Activated T-helper 1 cell treated with Interleukin-2 at 50 U/mL for 16 hours (primary cell): Measurements from ENCODE around the gene MYBPC2.
"Not testable (repeated sequence)": the region's sequence is repeated elsewhere in the genome, so short reads cannot be mapped to it uniquely, and the experiment has no call there.

Experiments used
- DNase-seq: peaks from one replicate; pipeline ENCODE4 v3.0.0-alpha.2; 2020; ENCODE audit warnings: low read depth

MYBPC2 gene

DNA sequence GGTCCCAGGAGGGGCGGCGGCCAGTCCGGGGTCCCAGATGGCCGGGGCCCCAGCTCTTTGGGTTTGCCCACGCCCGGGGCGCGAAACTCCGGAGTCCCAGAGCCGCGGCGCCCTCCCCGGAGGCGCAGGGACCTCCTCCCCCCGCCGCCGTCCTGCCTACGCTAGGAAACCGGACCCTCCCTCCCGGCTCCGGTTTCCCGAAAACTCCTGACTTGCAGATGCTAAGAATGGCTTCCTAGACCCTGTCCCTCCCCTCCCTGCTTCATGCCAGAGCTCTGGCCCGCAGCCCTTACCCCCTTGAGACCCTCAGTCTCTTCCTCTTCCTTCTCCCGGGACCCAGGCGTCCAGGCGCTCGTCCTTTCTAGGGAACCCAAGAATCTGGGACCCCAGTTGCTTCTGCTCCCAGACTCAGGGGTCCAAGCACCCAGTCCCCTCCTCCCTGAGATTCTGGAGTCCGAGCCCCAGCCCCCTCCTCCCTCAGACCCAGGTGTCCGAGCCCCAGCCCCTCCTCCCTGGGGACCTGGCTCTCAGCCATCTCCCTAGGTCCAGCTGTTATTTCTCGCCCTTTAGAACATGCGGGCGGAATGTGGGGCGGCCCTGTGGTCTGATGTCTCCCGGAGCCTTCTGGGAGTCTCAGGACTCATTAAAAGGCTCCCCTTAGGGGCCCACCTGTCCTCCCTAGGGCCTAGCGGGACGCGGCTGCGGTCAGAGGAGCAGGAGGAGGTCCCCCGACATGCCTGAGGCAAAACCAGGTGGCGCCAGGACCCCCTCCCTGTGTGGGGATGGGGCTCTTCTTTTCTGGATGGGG, at the start of gene MYBPC2:
Gene MYBPC2 (plus strand): TSS at position 672 of the 808 bp plus-strand sequence. CDS start 62 bp downstream, at position 734.
- no peak for DNase-seq

DNA sequence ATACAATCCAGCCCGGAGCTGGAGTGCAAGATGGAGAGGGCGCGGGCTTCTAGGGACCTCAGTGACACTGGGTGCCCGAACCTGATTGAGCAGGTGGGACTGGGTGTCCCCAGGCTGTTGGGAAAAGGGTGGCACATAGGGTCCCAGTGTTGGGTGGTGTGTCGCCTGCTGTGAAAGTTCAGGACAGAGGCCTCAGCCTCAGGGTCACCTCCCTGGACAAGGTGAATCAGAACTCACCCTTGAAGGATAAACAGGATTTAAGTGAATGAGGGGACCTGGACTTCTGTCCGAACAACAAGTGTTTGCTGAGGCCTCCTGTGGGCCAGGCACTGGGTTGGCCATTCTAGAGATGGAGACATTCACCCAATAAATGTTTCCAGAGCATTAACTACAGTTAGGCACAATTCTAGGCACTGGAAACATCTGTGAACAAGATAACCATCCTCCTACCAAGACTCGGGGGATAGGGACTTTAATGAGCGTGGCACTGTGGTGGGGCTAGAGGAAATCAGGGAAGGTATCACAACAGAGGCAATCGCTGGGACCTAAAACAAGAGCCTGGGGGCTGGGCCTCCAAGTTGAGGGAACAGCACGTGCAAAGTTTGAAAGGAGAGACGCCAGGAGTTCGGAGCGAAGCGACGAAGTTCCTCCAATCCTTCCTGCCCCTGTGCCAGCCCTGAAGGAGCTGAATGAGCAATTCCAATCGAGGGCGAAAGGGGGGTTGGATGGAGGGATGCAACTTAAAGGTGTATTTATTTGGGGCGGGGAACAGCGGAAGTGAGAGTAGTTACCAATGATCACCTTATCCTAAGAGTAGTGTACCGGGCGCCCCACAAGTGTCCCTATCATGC, 49.5 kb upstream of the MYBPC2 start:
- DNase-seq: no peak

DNA sequence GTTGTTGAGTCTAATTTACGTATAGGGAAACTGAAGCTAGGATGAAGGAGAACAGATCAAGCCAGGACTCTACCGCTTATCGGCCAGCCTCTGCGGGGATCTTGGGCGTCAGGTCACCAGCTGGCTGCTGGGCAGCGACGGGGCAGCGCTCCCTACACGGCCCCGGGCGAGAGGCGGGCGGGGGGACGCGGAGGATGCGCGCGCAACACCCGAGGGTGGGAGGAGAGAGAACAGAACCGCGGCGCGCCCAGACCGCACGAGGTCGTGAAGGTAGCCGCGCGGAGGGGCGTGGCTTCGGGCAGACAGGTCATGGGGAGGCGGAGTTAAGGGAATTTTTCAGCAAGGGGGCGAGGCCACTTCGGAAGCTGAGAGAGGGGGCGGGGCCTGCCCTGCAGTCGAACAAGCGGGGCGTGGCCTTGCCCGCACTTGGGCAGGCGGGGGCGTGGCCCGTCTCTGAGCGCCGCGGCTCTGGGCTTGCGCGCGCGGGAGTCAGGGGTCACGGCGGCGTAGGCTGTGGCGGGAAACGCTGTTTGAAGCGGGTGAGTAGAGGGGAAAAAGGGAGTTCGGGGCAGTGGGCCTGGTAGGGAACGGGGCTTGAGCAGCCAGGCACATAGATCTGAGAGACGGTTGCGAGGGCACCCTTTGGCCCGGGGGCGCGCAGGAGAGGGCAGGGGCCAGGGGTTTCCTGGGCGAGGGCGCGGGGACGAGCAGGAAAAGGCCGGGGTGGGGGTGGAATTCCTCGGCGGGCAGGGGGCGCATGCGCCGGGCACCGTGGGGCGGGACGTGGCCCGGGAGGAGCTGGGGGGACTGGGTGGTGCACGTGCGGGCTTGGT, 48.6 kb upstream of the MYBPC2 start, which contains the start of gene POLD1:
Gene POLD1 (plus strand): TSS at position 496 of the 833 bp plus-strand sequence. CDS start 14,505 bp downstream, outside the sequence.
- peak; percentile 98 for DNase-seq

DNA sequence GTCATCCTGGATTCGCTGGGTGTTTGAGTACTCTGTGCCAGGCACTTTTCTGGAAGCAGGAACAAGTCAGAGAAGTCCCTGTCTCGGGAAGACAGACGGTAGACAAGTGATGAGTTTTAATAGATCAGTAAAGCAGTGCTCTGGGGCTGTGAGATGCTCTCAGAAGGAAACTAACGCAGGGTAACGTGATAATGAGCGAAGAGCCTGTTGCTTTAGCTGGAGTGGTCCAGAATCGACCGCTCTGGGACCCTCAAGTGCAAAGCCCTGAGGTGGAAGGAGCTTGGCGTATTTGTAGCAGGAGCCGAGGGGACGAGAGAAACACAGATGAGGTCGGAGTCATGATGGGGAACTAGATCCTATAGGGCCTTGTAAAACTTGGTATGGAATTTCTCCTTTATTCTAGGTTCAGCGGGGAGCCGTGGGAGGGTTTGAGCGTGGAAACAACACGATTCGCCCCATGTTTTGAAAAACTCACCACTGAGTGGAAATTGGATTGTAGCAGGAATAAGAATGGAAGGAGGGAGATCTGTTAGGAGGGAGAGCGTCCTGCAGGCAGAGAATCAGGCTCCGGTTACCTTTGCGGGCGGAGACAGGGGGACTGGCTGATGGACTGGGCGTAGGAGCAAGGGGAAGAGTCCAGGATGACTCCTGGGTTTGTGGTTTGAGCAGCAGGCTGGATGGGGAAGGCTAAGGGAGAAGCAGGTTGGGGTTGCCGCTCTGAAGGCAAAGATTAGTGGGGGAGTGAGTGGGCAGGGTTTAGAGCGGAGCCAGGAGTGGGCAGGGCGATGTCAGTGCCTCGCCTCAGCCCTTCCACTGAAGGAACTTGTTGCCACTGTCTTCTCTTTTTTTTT, 47.8 kb upstream of the MYBPC2 start:
- no peak for DNase-seq

DNA sequence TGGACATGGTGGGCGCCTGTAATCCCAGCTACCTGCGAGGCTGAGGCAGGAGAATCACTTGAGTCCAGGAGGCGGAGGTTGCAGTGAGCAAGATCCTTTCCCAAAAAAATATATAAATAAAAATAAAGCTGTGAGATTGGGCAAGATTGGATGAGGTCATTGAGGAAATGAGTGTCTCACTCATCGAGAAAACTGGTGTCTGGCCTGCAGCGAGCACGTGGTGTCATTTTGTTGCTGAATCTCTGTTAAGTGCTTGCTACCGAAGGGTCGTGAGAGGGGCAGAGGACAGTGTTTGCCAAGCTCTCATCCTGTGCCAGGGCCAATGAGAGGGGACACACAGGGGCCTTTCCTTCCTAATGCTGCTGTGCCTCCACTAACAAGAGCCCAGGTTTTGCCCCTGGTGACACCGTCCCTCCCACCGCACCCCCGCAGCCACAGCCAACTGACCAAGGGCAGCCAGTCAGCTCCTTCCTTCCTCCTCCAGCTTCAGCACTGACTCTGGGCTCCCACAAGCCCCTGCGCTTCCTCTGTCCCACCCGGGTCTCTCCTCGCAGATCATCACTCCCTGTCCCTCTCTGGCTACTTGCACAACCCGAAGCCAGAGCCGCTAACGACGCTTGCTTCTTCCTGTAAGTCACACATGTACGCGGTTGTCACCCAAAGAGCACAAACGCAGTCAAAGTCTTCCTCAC, 45.4 kb upstream of the MYBPC2 start:
- DNase-seq: no peak

DNA sequence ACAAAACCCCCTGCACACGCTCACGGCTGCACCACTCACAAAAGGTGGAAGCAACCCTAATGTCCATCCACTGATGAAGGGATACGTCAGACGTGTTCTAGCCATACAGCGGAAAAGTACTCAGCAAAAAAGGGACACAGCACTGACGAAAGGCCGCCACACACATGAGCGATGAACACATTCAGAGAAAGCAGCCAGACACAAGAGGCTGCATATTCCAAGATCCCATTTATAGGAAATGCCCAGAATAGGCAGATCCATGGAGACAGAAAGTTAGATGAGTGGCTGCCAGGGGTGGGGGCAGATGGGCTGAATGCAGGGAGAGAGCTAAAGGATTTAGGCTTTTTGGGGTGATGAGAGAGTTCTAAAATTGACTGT, 44.8 kb upstream of the MYBPC2 start:
- DNase-seq: no peak

DNA sequence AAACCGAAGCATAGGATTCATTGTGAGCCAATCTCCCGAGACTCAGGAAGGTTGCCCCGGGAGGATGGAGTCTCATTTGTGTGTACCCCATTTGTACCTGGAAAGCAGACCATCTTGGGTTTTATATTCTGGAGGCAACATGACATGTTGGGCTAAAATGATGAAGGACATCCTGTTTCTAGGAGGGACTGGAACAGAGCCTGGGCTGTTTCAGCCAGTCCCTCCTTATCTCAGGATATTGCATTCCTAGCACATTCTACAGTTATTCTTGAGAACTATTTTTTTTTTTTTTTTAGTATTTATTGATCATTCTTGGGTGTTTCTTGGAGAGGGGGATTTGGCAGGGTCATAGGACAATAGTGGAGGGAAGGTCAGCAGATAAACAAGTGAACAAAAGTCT, 42.4 kb upstream of the MYBPC2 start:
- not testable (repeated sequence) for DNase-seq

DNA sequence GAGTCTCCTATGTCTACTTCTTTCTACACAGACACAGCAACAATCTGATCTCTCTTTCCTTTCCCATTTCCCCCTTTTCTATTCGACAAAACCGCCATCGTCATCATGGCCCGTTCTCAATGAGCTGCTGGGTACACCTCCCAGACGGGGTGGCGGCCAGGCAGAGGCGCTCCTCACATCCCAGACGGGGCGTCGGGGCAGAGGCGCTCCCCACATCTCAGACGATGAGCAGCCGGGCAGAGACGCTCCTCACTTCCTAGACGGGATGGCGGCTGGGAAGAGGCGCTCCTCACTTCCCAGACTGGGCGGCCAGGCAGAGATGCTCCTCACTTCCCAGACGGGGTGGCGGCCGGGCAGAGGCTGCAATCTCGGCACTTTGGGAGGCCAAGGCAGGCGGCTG, 41.7 kb upstream of the MYBPC2 start:
- DNase-seq: not testable (repeated sequence)

DNA sequence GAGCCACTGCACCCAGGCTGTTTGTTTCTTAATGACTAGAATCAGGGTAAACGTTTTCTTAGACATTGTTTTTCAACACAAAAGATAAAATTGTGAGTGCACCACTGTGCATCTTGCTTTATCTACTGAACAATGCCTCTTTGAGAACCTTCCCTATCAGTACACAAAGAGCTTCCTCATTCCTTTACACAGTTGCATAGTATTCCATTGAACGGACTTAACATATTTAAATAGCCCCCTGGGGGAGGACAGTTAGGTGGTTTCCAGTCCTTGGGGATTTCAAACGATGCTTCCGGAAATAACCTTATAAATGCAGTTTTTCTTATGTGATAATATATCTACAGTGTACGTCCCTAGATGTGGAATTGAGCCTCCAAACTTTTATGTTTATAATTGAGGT, 39.9 kb upstream of the MYBPC2 start:
- DNase-seq: no peak

DNA sequence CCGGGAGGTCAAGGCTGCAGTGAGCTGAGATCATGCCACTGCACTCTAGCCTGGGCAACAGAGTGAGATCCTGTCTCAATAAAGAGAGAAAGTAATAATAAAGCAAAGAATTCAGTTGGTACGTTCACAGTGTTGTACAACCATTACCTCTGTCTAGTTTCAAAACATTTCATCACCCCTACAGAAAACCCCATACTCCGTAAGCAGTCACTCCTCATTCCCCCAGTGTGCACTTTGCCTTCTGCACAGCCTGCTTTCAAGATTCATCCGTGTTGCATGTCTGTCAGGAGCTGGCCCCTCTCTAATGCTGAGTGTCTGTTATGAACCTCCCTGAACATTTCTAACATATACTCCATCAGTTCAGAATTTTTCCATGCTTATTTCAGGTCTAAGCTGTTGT, 39.1 kb upstream of the MYBPC2 start:
- DNase-seq: no peak

DNA sequence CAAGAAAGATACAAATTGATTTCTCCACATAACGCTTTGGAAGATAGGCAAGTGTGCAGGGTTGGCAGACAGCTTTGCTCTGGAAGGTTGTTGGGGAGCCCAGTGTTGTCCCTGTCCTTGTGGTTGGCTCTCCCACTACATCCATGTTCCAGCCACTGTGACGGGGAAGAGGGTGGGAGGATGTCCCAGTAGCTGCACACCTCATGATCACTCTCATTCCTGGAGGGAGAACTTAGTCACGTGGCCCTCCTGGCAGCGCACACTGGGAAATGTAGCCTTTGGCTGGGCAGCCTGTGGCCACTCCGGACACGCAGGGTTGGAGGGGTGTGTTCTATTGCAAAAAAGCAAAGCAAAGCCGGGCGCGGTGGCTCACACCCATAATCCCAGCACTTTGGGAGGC, 38.7 kb upstream of the MYBPC2 start:
- DNase-seq: no peak

DNA sequence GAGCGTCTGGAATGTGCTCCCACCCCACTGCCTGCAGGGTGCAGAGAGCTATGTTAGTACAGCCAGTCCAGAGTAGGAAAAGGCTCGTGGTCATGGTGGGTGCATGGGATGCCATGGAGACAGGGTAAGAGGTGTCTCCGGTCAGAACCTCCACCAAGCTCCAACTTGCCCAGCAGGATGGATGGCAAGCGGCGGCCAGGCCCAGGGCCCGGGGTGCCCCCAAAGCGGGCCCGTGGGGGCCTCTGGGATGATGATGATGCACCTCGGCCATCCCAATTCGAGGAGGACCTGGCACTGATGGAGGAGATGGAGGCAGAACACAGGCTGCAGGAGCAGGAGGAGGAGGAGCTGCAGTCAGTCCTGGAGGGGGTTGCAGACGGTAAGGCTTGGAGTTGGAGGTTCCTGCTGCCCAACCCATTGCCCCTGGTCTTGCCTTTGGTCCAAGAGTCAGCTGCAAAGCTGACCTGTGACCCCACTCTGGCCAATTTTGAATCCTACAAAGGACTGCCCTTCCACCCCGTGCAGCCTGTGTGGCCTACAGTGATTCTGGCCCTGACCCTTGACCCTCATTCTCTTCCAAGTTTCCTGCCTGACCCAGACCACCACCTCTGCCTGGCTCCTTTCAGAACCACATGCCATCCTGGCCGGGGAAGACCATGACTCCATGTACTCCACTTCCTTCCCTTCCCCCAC, 33.9 kb upstream of the MYBPC2 start:
- no peak for DNase-seq

DNA sequence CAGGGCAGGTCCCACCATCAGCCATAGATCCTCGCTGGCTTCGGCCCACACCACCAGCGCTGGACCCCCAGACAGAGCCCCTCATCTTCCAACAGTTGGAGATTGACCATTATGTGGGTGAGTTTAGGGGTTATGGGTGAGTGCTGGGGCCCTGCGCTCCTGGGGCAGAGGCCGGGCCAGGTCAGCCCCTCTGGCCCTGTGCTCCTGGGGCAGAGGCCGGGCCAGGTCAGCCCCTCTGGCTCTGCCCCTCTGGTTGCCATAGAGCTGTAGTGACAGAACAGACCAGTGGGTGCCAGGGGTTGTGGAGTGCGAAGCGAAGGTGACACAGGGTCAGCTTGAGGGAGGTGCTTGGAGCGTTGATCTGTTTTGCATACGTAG, 33.3 kb upstream of the MYBPC2 start:
- no peak for DNase-seq

DNA sequence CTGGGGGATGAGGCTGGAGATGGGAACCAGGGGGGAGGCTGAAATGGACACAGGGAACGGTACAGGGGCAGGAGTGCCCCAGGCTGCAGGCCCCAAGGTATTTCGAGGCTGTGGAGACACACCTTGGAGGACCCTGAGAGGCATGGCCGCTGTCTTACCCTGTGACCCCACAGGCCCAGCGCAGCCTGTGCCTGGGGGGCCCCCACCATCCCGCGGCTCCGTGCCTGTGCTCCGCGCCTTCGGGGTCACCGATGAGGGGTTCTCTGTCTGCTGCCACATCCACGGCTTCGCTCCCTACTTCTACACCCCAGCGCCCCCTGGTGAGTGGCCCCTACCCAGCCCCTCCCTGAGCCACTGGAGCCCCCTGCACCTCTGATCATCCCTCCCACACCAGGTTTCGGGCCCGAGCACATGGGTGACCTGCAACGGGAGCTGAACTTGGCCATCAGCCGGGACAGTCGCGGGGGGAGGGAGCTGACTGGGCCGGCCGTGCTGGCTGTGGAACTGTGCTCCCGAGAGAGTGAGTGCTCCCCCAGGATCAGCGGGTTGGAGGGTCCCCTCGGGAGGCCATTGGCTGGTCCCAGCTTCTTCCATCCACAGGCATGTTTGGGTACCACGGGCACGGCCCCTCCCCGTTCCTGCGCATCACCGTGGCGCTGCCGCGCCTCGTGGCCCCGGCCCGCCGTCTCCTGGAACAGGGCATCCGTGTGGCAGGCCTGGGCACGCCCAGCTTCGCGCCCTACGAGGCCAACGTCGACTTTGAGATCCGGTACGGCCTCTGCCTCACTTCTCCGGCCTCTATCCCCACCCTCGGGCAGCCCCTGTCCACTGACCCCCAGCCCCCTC, 30.9 kb upstream of the MYBPC2 start:
- DNase-seq: no peak

DNA sequence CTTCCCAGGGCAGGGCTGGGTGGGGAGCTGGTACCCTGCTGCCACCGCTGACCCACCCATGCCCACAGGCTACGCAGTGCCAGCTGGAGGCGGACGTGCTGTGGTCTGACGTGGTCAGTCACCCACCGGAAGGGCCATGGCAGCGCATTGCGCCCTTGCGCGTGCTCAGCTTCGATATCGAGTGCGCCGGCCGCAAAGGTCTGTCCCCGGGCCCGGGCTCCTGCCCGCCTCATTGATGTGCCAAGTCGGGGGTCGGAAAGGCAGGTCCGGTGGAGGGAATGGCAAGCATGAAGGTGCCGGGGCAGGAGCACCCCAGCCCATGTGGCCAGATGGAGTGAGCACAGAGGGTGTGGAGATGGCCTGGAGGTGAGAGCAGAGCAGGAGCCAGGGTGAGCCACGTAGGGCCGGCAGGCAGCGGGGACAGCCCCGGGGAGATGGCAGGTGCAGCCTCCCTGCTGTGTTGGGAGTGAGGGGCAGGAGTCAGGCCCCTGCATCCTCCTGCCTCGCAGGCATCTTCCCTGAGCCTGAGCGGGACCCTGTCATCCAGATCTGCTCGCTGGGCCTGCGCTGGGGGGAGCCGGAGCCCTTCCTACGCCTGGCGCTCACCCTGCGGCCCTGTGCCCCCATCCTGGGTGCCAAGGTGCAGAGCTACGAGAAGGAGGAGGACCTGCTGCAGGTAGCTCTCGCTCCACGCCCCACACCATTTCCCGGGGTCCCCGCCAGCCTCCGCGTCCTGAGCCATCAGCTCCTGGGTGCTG, 30.0 kb upstream of the MYBPC2 start:
- DNase-seq: no peak

DNA sequence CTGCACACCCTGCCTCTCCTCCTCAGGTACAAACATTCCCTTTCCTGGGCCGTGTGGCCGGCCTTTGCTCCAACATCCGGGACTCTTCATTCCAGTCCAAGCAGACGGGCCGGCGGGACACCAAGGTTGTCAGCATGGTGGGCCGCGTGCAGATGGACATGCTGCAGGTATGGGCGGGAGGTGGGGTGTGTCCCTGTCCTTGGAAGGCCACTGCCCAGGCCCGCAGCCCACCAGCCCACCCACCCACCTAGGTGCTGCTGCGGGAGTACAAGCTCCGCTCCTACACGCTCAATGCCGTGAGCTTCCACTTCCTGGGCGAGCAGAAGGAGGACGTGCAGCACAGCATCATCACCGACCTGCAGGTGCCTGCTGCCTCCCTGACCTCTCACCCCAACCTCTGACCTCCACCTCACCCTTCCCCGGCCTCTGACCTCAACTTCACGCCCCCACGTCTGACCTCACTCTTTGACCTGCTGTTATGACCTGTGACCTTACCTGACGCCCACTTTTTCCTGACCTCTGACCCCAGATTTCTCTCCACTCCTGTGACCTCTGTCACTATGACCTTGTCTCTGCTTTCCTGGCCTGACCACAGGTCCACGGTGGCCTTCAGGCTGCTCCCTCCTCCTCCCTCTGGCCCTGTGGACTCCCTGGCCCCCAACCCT, 26.4 kb upstream of the MYBPC2 start:
- DNase-seq: no peak

DNA sequence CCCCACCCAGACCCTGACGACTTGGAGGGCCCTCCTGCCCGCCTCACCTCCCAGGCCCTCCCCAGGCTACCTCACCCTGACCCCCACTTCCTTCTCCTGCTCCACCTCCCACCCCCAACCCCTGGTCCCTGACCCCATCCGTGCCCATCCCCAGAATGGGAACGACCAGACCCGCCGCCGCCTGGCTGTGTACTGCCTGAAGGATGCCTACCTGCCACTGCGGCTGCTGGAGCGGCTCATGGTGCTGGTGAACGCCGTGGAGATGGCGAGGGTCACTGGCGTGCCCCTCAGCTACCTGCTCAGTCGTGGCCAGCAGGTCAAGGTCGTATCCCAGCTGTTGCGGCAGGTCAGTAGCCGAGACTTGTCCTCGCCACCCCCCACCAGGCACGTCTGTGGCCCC, 25.9 kb upstream of the MYBPC2 start:
- no peak for DNase-seq

DNA sequence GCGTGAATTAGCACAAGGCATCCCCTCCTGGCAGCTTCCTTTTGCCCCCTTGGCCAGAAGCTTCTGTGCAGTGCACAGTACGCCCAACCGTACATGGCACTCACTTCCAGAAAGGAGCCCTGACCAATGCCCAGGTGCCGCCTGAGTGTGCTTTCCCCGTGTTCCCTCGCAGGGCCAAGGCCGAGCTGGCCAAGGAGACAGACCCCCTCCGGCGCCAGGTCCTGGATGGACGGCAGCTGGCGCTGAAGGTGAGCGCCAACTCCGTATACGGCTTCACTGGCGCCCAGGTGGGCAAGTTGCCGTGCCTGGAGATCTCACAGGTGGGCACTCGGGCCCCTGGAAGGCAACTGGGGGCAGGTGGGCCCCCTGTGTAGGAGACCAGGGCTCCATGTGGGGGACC, 23.3 kb upstream of the MYBPC2 start:
- no peak for DNase-seq
